ENCODE results near the gene A1BG. TPM values are rescaled to one million over a fixed set of nuclear protein-coding genes. Genes with fewer than 3 reads are reported as not detected.

Gene A1BG
- polyA plus RNA-seq, 2 of the 4 experiments (the other 2 are of a cell fraction): 2.5 to 9.5 TPM

DNA sequence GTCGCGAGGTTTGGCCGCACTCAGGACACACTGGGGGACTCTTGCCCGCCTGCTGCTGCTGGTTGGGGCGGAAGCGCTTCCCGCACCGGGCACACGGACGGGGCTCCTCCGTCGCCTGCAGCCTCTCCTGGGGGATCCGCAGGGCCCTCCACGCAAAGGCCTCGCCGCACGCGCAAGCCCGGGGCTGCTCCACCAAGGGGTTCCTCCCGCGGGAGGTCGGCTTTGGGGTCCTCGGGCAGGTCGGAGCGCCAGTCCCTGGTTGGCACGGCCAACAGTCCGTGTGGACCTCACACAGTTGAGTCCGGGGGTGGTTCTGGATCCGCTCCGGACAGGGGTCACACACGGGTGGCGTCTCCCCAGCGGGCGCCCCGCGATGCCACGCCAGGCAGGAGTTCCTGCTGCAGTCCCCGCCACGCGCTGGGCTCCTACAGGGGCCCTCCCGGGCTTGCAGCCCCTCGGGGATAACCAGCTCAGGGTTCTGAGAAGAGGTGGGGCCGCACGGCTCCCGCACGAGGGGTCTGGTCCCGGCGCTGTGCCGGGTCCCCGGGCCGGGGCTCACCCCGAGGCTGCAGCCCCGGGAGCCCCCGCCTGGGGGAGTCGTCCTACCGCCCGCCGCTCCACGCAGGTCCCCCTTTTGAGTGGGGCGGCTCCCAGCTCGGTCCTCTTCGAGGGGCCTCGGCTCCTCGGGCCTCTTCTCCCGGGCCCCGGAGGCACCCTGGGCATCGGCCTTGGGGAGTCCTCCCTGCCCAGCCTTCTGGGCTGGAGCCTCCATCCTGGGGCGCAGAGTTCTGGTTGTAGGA is 15.5 kb upstream of the A1BG start:
- WGBS (ENCODE audit: missing lambda C conversion rate): 86% methylated on average over 38 of the region's 68 CpGs
- no peak overlapping the region for H3K27ac ChIP-seq

DNA sequence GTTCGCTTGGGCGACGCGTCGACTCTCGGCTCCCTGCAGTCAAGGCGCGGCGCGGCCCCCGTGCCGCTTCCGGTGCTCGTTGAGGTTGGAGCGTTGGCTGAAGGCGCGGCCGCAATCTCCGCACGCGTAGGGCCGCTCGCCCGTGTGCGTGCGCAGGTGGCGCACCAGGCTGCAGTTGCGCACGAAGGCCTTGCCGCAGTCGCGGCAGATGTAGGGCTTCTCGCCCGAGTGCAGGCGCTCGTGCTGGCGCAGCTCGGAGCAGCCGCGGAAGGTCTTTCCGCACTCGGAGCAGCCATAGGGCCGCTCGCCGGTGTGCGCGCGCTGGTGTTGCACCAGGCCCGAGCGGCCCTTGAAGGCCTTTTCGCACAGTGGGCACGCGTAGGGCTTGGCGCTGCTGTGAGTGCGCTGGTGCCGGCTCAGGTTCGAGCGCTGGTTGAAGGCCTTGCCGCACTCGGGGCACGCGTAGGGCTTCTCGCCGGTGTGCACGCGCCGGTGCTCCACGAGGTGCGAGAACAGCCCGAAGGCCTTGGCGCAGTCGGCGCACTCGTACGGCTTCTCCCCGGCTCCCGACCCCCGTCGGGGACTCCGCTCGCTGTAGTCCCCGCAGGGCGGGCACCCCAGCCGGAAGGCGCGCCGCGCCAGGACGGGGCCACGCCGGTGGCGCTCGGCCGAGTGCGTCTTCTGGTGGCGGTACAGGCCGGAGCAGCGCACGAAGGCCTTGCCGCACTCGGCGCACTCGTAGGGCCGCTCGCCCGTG is 14.6 kb upstream of the A1BG start:
- FAIRE-seq: no peak

More for the DNA sequence above, 15.5 kb upstream of the A1BG start:
- FAIRE-seq (no peak), DNase-seq (ENCODE audit: low read depth in 1 of 2, low spot score in 1 of 2) (no peak), ATAC-seq (no peak)
- ChIA-PET POLR2A (no interaction called here), CTCF (interaction anchor here (0.9 kb wide), 1 partner anchor 151 kb away, joined by 3 read pairs; the partner anchor contains the start of gene ZBTB45)
- H3K4me3 ChIP-seq: no peak overlapping the region
- no peak overlapping the region for H3K4me2 ChIP-seq
- H3K4me1 ChIP-seq: no peaks in the 10 kb centered on the region
- H3K9me3 ChIP-seq: no peaks in the 10 kb centered on the region; the same call in 2 of the 3 replicates
- TF ChIP-seq SREBF2 (IDR thresholded peaks at IDR 0.05): no peak
- no peak for TF ChIP-seq TFCP2L1 (CRISPR knock-in tag; IDR thresholded peaks at IDR 0.05)
- no peak for TF ChIP-seq CHD2 (IDR thresholded peaks at IDR 0.05; ENCODE audit: low read length, partially characterized antibody)
- TF ChIP-seq ZFP36 (IDR thresholded peaks at IDR 0.05; ENCODE audit: borderline replicate concordance, partially characterized antibody): no peak
- no peak for TF ChIP-seq JUNB (IDR thresholded peaks at IDR 0.05)
- TF ChIP-seq, protein P1, sequence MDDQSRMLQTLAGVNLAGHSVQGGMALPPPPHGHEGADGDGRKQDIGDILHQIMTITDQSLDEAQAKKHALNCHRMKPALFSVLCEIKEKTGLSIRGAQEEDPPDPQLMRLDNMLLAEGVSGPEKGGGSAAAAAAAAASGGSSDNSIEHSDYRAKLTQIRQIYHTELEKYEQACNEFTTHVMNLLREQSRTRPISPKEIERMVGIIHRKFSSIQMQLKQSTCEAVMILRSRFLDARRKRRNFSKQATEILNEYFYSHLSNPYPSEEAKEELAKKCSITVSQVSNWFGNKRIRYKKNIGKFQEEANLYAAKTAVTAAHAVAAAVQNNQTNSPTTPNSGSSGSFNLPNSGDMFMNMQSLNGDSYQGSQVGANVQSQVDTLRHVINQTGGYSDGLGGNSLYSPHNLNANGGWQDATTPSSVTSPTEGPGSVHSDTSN (IDR thresholded peaks at IDR 0.05): no peak
- TF ChIP-seq CBX8 (IDR thresholded peaks at IDR 0.05): no peak

DNA sequence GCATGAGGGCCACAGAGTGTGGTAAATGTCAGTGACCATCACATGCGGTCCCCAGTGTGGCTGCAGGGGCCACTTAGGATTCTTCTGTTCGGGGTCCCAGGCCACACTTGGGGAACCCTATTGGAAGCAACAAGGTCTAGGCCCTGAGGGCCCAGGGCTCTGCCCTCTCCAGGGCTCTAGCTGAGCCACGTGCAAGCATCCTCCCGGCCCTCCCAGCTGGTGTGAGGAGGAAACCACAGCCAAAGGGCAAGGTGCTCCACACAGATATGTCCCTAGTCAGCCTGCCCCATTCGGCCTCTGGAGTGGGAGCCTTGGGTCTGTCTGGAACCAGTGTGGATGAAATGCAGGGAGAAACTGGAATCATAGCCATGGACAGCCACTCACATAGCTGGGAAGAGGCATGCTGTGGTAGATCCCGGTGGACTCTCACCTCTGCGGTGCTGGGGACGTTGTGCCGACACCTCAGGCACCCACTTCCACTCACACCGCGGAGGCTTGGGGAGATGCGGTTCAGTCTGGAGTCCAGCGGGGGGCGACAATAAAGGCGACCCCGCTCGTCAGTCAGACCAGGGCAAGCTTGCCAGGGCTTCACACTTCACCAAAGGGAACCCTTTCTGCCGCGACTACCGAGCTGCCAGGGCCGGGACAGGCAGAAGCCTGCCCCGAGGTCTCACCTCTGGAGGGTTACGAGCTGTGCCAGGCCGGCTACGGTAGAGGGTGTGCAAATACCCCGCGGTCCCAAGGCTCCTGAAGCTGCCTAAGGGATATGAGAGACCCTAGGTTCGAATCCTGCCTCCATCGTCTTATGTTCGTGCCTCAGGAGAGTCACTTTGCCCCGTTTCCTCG is 13.5 kb upstream of the A1BG start:
- ChIA-PET POLR2A (no interaction called here), CTCF (no interaction called here)
- FAIRE-seq: no peak
- Histone ChIP-seq H3K9me3 (no peaks in the 10 kb centered on the region), H3K4me3 (no peak overlapping the region), H3K4me2 (no peak overlapping the region), H3K27ac (no peak overlapping the region), H3K4me1 (no peaks in the 10 kb centered on the region; the same call in 2 of the 3 replicates)
- TF ChIP-seq HOXB13 (CRISPR knock-in tag; IDR thresholded peaks at IDR 0.05; ENCODE audit: low read depth) (no peak), CBX8 (IDR thresholded peaks at IDR 0.05) (no peak), NPAS2 (CRISPR knock-in tag; IDR thresholded peaks at IDR 0.05; ENCODE audit: borderline replicate concordance) (no peak), MYC (IDR thresholded peaks at IDR 0.05; ENCODE audit: borderline replicate concordance, low read length) (no peak), RFX5 (IDR thresholded peaks at IDR 0.05) (no peak), EHMT2 (IDR thresholded peaks at IDR 0.05; ENCODE audit: low read depth) (no peak), KDM5A (IDR thresholded peaks at IDR 0.05) (no peak), HEYL (CRISPR knock-in tag; IDR thresholded peaks at IDR 0.05) (no peak), HOXB5 (CRISPR knock-in tag; IDR thresholded peaks at IDR 0.05) (no peak)
- TF ChIP-seq, protein P2, sequence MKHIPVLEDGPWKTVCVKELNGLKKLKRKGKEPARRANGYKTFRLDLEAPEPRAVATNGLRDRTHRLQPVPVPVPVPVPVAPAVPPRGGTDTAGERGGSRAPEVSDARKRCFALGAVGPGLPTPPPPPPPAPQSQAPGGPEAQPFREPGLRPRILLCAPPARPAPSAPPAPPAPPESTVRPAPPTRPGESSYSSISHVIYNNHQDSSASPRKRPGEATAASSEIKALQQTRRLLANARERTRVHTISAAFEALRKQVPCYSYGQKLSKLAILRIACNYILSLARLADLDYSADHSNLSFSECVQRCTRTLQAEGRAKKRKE (CRISPR knock-in tag; IDR thresholded peaks at IDR 0.05; ENCODE audit: low read depth): no peak
- TF ChIP-seq, protein P3, sequence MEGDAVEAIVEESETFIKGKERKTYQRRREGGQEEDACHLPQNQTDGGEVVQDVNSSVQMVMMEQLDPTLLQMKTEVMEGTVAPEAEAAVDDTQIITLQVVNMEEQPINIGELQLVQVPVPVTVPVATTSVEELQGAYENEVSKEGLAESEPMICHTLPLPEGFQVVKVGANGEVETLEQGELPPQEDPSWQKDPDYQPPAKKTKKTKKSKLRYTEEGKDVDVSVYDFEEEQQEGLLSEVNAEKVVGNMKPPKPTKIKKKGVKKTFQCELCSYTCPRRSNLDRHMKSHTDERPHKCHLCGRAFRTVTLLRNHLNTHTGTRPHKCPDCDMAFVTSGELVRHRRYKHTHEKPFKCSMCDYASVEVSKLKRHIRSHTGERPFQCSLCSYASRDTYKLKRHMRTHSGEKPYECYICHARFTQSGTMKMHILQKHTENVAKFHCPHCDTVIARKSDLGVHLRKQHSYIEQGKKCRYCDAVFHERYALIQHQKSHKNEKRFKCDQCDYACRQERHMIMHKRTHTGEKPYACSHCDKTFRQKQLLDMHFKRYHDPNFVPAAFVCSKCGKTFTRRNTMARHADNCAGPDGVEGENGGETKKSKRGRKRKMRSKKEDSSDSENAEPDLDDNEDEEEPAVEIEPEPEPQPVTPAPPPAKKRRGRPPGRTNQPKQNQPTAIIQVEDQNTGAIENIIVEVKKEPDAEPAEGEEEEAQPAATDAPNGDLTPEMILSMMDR (IDR thresholded peaks at IDR 0.05): no peak
- no peak for ATAC-seq
- WGBS (ENCODE audit: missing lambda C conversion rate): 85% methylated on average over 30 of the region's 32 CpGs
- no peak for DNase-seq (ENCODE audit: low read depth in 1 of 2, low spot score in 1 of 2)

More for the DNA sequence above, 14.6 kb upstream of the A1BG start:
- no peak overlapping the region for H3K4me3 ChIP-seq
- H3K4me2 ChIP-seq: no peak overlapping the region
- CTCF ChIA-PET: no interaction called here
- DNase-seq (ENCODE audit: low read depth in 1 of 2, low spot score in 1 of 2) (no peak), ATAC-seq (no peak)
- POLR2A ChIA-PET: no interaction called here
- no peaks in the 10 kb centered on the region; the same call in 2 of the 3 replicates for H3K9me3 ChIP-seq
- no peaks in the 10 kb centered on the region for H3K4me1 ChIP-seq
- WGBS (ENCODE audit: missing lambda C conversion rate): 96% methylated on average over 99 of the region's 106 CpGs
- TF ChIP-seq, protein P1 (IDR thresholded peaks at IDR 0.05): no peak
- TF ChIP-seq BHLHE40 (IDR thresholded peaks at IDR 0.05; ENCODE audit: low read depth, low read length) (no peak), CBX8 (IDR thresholded peaks at IDR 0.05) (no peak), TP53 (CRISPR knock-in tag; IDR thresholded peaks at IDR 0.05) (no peak), KDM5A (IDR thresholded peaks at IDR 0.05) (no peak), NR3C1 (IDR thresholded peaks at IDR 0.05) (no peak), RARB (CRISPR knock-in tag; IDR thresholded peaks at IDR 0.05) (no peak), POLR2A (IDR thresholded peaks at IDR 0.05; ENCODE audit: low read length) (no peak)
- TF ChIP-seq, protein P4, sequence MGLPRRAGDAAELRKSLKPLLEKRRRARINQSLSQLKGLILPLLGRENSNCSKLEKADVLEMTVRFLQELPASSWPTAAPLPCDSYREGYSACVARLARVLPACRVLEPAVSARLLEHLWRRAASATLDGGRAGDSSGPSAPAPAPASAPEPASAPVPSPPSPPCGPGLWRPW (IDR thresholded peaks at IDR 0.05): no peak
- TF ChIP-seq, protein P5, sequence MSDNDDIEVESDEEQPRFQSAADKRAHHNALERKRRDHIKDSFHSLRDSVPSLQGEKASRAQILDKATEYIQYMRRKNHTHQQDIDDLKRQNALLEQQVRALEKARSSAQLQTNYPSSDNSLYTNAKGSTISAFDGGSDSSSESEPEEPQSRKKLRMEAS (IDR thresholded peaks at IDR 0.05): no peak
- no peak overlapping the region for H3K27ac ChIP-seq
